ENCODE results near the gene SEPSECS. TPM values are rescaled to one million over a fixed set of nuclear protein-coding genes. Genes with fewer than 3 reads are reported as not detected.

Gene SEPSECS
- total and polyA plus RNA-seq, 9 of the 15 experiments (the other 6 are each of a cell fraction or from before 2014, with no cell fraction given), result 3.9 to 17.2 (median 7.9) TPM

- no peak for TF ChIP-seq ZNF507 (tag; conservative IDR thresholded peaks at IDR 0.05)
- no peak for TF ChIP-seq RREB1 (CRISPR knock-in tag; IDR thresholded peaks at IDR 0.05)
- no peak for TF ChIP-seq ZNF76 (CRISPR knock-in tag; IDR thresholded peaks at IDR 0.05; ENCODE audit: borderline replicate concordance)
- no peak for TF ChIP-seq ASH1L (IDR thresholded peaks at IDR 0.05; ENCODE audit: borderline replicate concordance, low read depth, partially characterized antibody)
- TF ChIP-seq ZNF785 (CRISPR knock-in tag; IDR thresholded peaks at IDR 0.05), result no peak
- no peak for TF ChIP-seq CHCHD3 (CRISPR knock-in tag; IDR thresholded peaks at IDR 0.05)
- no peak for TF ChIP-seq CREB5 (CRISPR knock-in tag; IDR thresholded peaks at IDR 0.05)
- TF ChIP-seq ZNF134 (CRISPR knock-in tag; conservative IDR thresholded peaks at IDR 0.05), result no peak
- no peak for TF ChIP-seq BRF1 (IDR thresholded peaks at IDR 0.05; ENCODE audit: borderline replicate concordance, extremely low read depth, insufficient read length)
- TF ChIP-seq ELK3 (CRISPR knock-in tag; IDR thresholded peaks at IDR 0.05), result no peak
- TF ChIP-seq SMAD1 (IDR thresholded peaks at IDR 0.05; ENCODE audit: low read depth, low read length, partially characterized antibody), result no peak
- no peak for TF ChIP-seq ZNF121 (CRISPR knock-in tag; conservative IDR thresholded peaks at IDR 0.05)
- TF ChIP-seq ZFP91 (CRISPR knock-in tag; IDR thresholded peaks at IDR 0.05), result no peak
- 0 out of 2 replicates have a peak, but pooled peaks have one; percentile 62 for TF ChIP-seq LCOR (CRISPR knock-in tag; IDR thresholded peaks at IDR 0.05)
- TF ChIP-seq HNRNPLL (IDR thresholded peaks at IDR 0.05; ENCODE audit: low read depth, low read length, poor library complexity, severe bottlenecking), result no peak
These were observed 71.9 kb downstream of the SEPSECS start (continued) for GRCh38 chr4:25088093-25088952.
